Naive thymus-derived CD4-positive, alpha-beta T cell (primary cell): ENCODE data around the gene PHF14. TPM values are rescaled to one million over a fixed set of nuclear protein-coding genes. Genes with fewer than 3 reads are reported as not detected.
A peak's percentile ranks its signal among the peaks of the same experiment; 100 is the strongest.

Experiments
- ATAC-seq: fragments of 150-1000 bp; cut with Tn5 transposase; 2 replicates; pipeline ENCODE4 v1.10.0; 2021; ENCODE audit warnings: mild to moderate bottlenecking, moderate library complexity
- CTCF ChIA-PET: fragments of 350-600 bp; sonication (Branson Sonifier 250); formaldehyde crosslinking; loops from one replicate; lab custom pipeline; 2021; ENCODE audit warnings: antibody characterized with exemption; lab: Charles Lee
- POLR2A ChIA-PET: fragments of 350-600 bp; sonication (Branson Sonifier 250); formaldehyde crosslinking; loops from one replicate; lab custom pipeline; 2021; ENCODE audit warnings: antibody characterized with exemption, inconsistent platforms; lab: Charles Lee
- DNase-seq, 9 donors: peaks; one replicate each; pipeline versions ENCODE4 v3.0.0 to v3.0.0-alpha.2; 2020 to 2022; ENCODE audit warnings: mixed read lengths in 1 of 9
- H3K27ac ChIP-seq: one replicate; pipeline ENCODE4 v1.7.0; 2013; ENCODE audit warnings: mild to moderate bottlenecking, low read depth, low read length, moderate library complexity
- H3K27me3 ChIP-seq, 2 donors: one replicate each; pipeline ENCODE4 v1.7.0; 2013; ENCODE audit warnings: low read length in 2 of 2, mild to moderate bottlenecking in 2 of 2, moderate library complexity in 2 of 2; ENCODE audit not compliant: control insufficient read depth in 2 of 2, insufficient read depth in 2 of 2
- H3K36me3 ChIP-seq, 3 experiments: 1 replicate in 2 of 3; 2 replicates in 1 of 3; pipeline ENCODE4 v1.7.0; 2013; ENCODE audit warnings: low read length in 3 of 3, mild to moderate bottlenecking in 3 of 3, moderate library complexity in 1 of 3; ENCODE audit not compliant: insufficient read depth in 3 of 3, control insufficient read depth in 2 of 3
- H3K4me1 ChIP-seq, 2 donors: one replicate each; pipeline ENCODE4 v1.7.0; 2013; ENCODE audit warnings: low read length in 2 of 2, mild to moderate bottlenecking in 2 of 2, moderate library complexity in 1 of 2; ENCODE audit not compliant: control insufficient read depth in 2 of 2, insufficient read depth in 2 of 2
- H3K4me3 ChIP-seq: 2 replicates; pipeline ENCODE4 v1.7.0; 2013; ENCODE audit warnings: mild to moderate bottlenecking, low read length
- H3K9me3 ChIP-seq, 3 experiments: 1 replicate in 2 of 3; 2 replicates in 1 of 3; pipeline ENCODE4 v1.7.0; 2013; ENCODE audit warnings: low read length in 3 of 3; ENCODE audit not compliant: control insufficient read depth in 2 of 3
- H3K27ac Mint-ChIP-seq, 9 donors: one replicate each; pipeline ENCODE4 v1.8.0; 2020 to 2022; ENCODE audit warnings: mixed read lengths in 9 of 9, mild to moderate bottlenecking in 8 of 9, moderate library complexity in 5 of 9, inconsistent platforms in 2 of 9
- H3K27me3 Mint-ChIP-seq, 5 donors: one replicate each; pipeline ENCODE4 v1.8.0; 2021 to 2022; ENCODE audit warnings: mixed read lengths in 5 of 5, mild to moderate bottlenecking in 1 of 5
- H3K36me3 Mint-ChIP-seq, 5 donors: one replicate each; pipeline ENCODE4 v1.8.0; 2020 to 2022; ENCODE audit warnings: mixed read lengths in 5 of 5, mild to moderate bottlenecking in 3 of 5, inconsistent platforms in 1 of 5
- H3K4me1 Mint-ChIP-seq, 7 donors: one replicate each; pipeline ENCODE4 v1.8.0; 2020 to 2022; ENCODE audit warnings: mixed read lengths in 7 of 7, mild to moderate bottlenecking in 3 of 7, inconsistent platforms in 1 of 7
- H3K4me3 Mint-ChIP-seq, 10 donors: one replicate each; pipeline ENCODE4 v1.8.0; 2020 to 2022; ENCODE audit warnings: mild to moderate bottlenecking in 10 of 10, mixed read lengths in 10 of 10, moderate library complexity in 6 of 10, inconsistent platforms in 2 of 10
- H3K9me3 Mint-ChIP-seq, 11 donors: one replicate each; pipeline ENCODE4 v1.8.0; 2020 to 2022; ENCODE audit warnings: mixed read lengths in 11 of 11, mild to moderate bottlenecking in 4 of 11, inconsistent platforms in 1 of 11, moderate library complexity in 1 of 11
- intact Hi-C, 2 donors: fragments of 100-400 bp; cut with micrococcal nuclease; formaldehyde crosslinking; loops; one replicate each; pipeline ENCODE4 v1.15.1; 2023
- polyA plus RNA-seq, 2 donors: library from polyadenylated mRNA; unstranded; fragments of 300-500 nt; fragmentation: Illumina TruSeq; gene quantifications; one replicate each; pipeline ENCODE4 v1.2.3, GENCODE V29; 2021
- total RNA-seq, 6 experiments: library from RNA in 5 of 6; stranded (reverse) in 5 of 6; gene quantifications; 1 replicate in 5 of 6; 2 replicates in 1 of 6; pipeline ENCODE4 v1.2.3 and lab custom pipeline; 2021 to 2026

The PHF14 gene
- total and polyA plus RNA-seq, 7 experiments from 2014 or later, result 9.6 to 41.3 (median 31.2) TPM

GRCh38 chr7:10998996-10999757 lies 25.5 kb downstream of the PHF14 start:
- peaks cover 8 to 45% (median 30%) of the 10 kb centered on the region in 5 donors for H3K36me3 Mint-ChIP-seq
- DNase-seq (peak in 1 of 9 donors; percentile 8), ATAC-seq (no peak)
- peak overlapping the region in 2 of 10 donors; percentile 0 to 4 for H3K4me3 Mint-ChIP-seq
- ChIA-PET CTCF (interaction anchor here (0.8 kb wide), 1 partner anchor 26 kb away, joined by 3 read pairs; the partner anchor contains the start of gene PHF14), POLR2A (interaction anchor here (1.6 kb wide), 1 partner anchor 59 kb away, joined by 6 read pairs; a partner anchor contains a TSS)
- Histone ChIP-seq H3K27ac (no peak overlapping the region), H3K36me3 (peaks cover 0 to 9% (median 0%) of the 10 kb centered on the region in 3 experiments), H3K4me1 (peaks cover 8 to 15% of the 10 kb centered on the region in 2 donors), H3K9me3 (no peaks in the 10 kb centered on the region), H3K27me3 (no peaks in the 10 kb centered on the region), H3K4me3 (no peak overlapping the region)
- H3K27me3 Mint-ChIP-seq, result no peaks in the 10 kb centered on the region
- intact Hi-C loops, result no loop called here
- peak overlapping the region in 8 of 9 donors; percentile 7 to 77 (median 28) for H3K27ac Mint-ChIP-seq
- H3K9me3 Mint-ChIP-seq, result peaks cover 0 to 4% (median 0%) of the 10 kb centered on the region in 11 donors
- peaks cover 24 to 70% (median 57%) of the 10 kb centered on the region in 7 donors for H3K4me1 Mint-ChIP-seq

- Mint-ChIP-seq H3K4me3 (no peak overlapping the region), H3K27me3 (no peaks in the 10 kb centered on the region), H3K9me3 (no peaks in the 10 kb centered on the region), H3K36me3 (peaks cover 0 to 44% (median 19%) of the 10 kb centered on the region in 5 donors), H3K27ac (peak overlapping the region in 1 of 9 donors; percentile 8), H3K4me1 (peaks cover 17 to 58% (median 46%) of the 10 kb centered on the region in 7 donors)
- Histone ChIP-seq H3K9me3 (no peaks in the 10 kb centered on the region), H3K27ac (no peak overlapping the region), H3K36me3 (no peaks in the 10 kb centered on the region), H3K4me3 (no peak overlapping the region), H3K27me3 (no peaks in the 10 kb centered on the region), H3K4me1 (peaks cover 0 to 4% of the 10 kb centered on the region in 2 donors)
- no peak for DNase-seq
- intact Hi-C loops, result no loop called here
- ChIA-PET CTCF (no interaction called here), POLR2A (no interaction called here)
- no peak for ATAC-seq
Measured at GRCh38 chr7:11005202-11005601, 31.5 kb downstream of the PHF14 start.

- CTCF ChIA-PET, result no interaction called here
- Mint-ChIP-seq H3K27me3 (no peaks in the 10 kb centered on the region), H3K9me3 (no peaks in the 10 kb centered on the region), H3K36me3 (peaks cover 0 to 40% (median 15%) of the 10 kb centered on the region in 5 donors), H3K27ac (no peak overlapping the region), H3K4me3 (peak overlapping the region in 3 of 10 donors; percentile 17 to 25 (median 23)), H3K4me1 (peaks cover 15 to 52% (median 39%) of the 10 kb centered on the region in 7 donors)
- H3K27me3 ChIP-seq, result no peaks in the 10 kb centered on the region
- intact Hi-C loops, result no loop called here
- no peaks in the 10 kb centered on the region for H3K36me3 ChIP-seq
- H3K27ac ChIP-seq, result no peak overlapping the region
- DNase-seq, result no peak
- POLR2A ChIA-PET, result no interaction called here
- no peak for ATAC-seq
- H3K4me3 ChIP-seq, result no peak overlapping the region
- H3K4me1 ChIP-seq, result peaks cover 0 to 4% of the 10 kb centered on the region in 2 donors
- H3K9me3 ChIP-seq, result no peaks in the 10 kb centered on the region
Measured at GRCh38 chr7:11006291-11006690, 32.6 kb downstream of the PHF14 start.

GRCh38 chr7:11009631-11010030 lies 36.0 kb downstream of the PHF14 start:
- DNase-seq (no peak), ATAC-seq (no peak)
- H3K4me1 ChIP-seq, result peaks cover 0 to 4% of the 10 kb centered on the region in 2 donors
- no peaks in the 10 kb centered on the region for H3K27me3 Mint-ChIP-seq
- H3K27ac ChIP-seq, result no peak overlapping the region
- H3K27ac Mint-ChIP-seq, result no peak overlapping the region
- H3K4me3 Mint-ChIP-seq, result no peak overlapping the region
- H3K36me3 ChIP-seq, result peaks cover 0 to 9% (median 0%) of the 10 kb centered on the region in 3 experiments
- intact Hi-C loops, result no loop called here
- no peaks in the 10 kb centered on the region for H3K9me3 Mint-ChIP-seq
- H3K9me3 ChIP-seq, result no peaks in the 10 kb centered on the region
- H3K4me1 Mint-ChIP-seq, result peaks cover 13 to 53% (median 42%) of the 10 kb centered on the region in 7 donors
- H3K36me3 Mint-ChIP-seq, result peaks cover 0 to 48% (median 18%) of the 10 kb centered on the region in 5 donors
- H3K27me3 ChIP-seq, result no peaks in the 10 kb centered on the region
- no peak overlapping the region for H3K4me3 ChIP-seq
- POLR2A ChIA-PET, result interaction anchor here (0.8 kb wide), 1 partner anchor 70 kb away, joined by 3 read pairs; a partner anchor contains a TSS
- CTCF ChIA-PET, result no interaction called here

GRCh38 chr7:11021468-11021867 lies 47.8 kb downstream of the PHF14 start:
- no peak overlapping the region for H3K4me3 Mint-ChIP-seq
- Histone ChIP-seq H3K4me1 (no peaks in the 10 kb centered on the region), H3K9me3 (no peaks in the 10 kb centered on the region), H3K36me3 (peaks cover 0 to 9% (median 0%) of the 10 kb centered on the region in 3 experiments), H3K27me3 (no peaks in the 10 kb centered on the region), H3K27ac (no peak overlapping the region), H3K4me3 (no peak overlapping the region)
- ATAC-seq, result no peak
- peaks cover 0 to 44% (median 26%) of the 10 kb centered on the region in 7 donors for H3K4me1 Mint-ChIP-seq
- H3K27ac Mint-ChIP-seq, result no peak overlapping the region
- H3K9me3 Mint-ChIP-seq, result peaks cover 0 to 5% (median 0%) of the 10 kb centered on the region in 11 donors
- peaks cover 24 to 65% (median 46%) of the 10 kb centered on the region in 5 donors for H3K36me3 Mint-ChIP-seq
- intact Hi-C loops, result no loop called here
- DNase-seq, result no peak
- ChIA-PET POLR2A (no interaction called here), CTCF (no interaction called here)
- H3K27me3 Mint-ChIP-seq, result no peaks in the 10 kb centered on the region

- H3K27ac ChIP-seq, result no peak overlapping the region
- Mint-ChIP-seq H3K36me3 (peaks cover 18 to 45% (median 37%) of the 10 kb centered on the region in 5 donors), H3K4me1 (peaks cover 0 to 18% (median 9%) of the 10 kb centered on the region in 7 donors), H3K9me3 (no peaks in the 10 kb centered on the region), H3K4me3 (no peak overlapping the region), H3K27me3 (no peaks in the 10 kb centered on the region), H3K27ac (no peak overlapping the region)
- no peaks in the 10 kb centered on the region for H3K27me3 ChIP-seq
- ChIA-PET POLR2A (interaction anchor here (0.6 kb wide), 1 partner anchor 52 kb away, joined by 3 read pairs; no protein-coding TSS in a partner anchor), CTCF (interaction anchor here (1.8 kb wide), 1 partner anchor 10 kb away, joined by 4 read pairs; no protein-coding TSS in a partner anchor)
- no peaks in the 10 kb centered on the region for H3K9me3 ChIP-seq
- intact Hi-C loops, result no loop called here
- DNase-seq (no peak), ATAC-seq (no peak)
- no peaks in the 10 kb centered on the region for H3K4me1 ChIP-seq
- no peak overlapping the region for H3K4me3 ChIP-seq
- H3K36me3 ChIP-seq, result peaks cover 0 to 15% (median 0%) of the 10 kb centered on the region in 3 experiments
Measured at GRCh38 chr7:11026452-11027359, 53.0 kb downstream of the PHF14 start.
